B cell (primary cell): ENCODE data around the gene PICK1.

Source experiments
- EZH2 ChIP-seq: IDR thresholded peaks from 2 replicates; pipeline ENCODE4 v1.6.1; 2012; ENCODE audit warnings: borderline replicate concordance, low read depth, mild to moderate bottlenecking, moderate library complexity, low read length; ENCODE audit not compliant: insufficient read depth, poor library complexity, severe bottlenecking
- TF ChIP-seq, protein P1 (sequence below): fragments of 200-600 bp; IDR thresholded peaks from one replicate; pipeline ENCODE4 v1.8.0; 2022; ENCODE audit warnings: antibody characterized with exemption, mild to moderate bottlenecking

DNA sequence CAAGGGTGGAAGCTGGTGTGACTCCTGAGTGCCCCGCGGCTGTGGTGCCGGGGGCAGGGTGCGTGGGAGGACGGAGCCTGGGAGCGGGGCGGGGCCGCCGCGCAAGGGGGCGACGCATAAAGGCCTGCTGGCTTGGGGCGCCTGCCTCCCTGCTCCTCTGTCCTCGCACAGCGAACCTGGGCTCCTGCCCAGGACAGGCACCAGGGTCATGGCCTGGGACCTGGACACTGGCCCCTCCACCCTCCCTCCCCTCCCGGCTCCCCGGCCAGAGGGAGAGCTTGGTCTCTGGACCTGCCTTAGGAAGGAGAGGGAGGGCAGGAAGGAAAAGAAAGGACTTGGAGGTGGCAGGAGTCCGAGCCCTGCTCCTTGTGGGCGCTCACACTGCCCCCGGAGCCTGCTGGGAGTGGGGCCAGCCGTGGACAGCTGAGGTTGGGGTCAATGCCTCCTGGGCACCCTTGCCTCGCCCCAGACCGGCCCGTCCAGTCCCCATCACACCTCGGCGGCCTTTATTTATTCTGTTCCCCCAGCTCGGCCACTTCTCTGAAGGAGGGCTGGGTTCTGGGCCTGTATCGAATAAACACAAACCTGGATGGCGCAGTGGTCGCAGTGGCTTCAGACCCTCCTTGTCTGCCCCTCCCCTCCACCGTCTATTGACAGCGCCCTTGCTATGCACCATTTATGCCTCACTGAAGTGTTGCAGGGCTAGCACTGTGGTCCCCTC, 18.1 kb downstream of the PICK1 start:
- TF ChIP-seq, protein P1, sequence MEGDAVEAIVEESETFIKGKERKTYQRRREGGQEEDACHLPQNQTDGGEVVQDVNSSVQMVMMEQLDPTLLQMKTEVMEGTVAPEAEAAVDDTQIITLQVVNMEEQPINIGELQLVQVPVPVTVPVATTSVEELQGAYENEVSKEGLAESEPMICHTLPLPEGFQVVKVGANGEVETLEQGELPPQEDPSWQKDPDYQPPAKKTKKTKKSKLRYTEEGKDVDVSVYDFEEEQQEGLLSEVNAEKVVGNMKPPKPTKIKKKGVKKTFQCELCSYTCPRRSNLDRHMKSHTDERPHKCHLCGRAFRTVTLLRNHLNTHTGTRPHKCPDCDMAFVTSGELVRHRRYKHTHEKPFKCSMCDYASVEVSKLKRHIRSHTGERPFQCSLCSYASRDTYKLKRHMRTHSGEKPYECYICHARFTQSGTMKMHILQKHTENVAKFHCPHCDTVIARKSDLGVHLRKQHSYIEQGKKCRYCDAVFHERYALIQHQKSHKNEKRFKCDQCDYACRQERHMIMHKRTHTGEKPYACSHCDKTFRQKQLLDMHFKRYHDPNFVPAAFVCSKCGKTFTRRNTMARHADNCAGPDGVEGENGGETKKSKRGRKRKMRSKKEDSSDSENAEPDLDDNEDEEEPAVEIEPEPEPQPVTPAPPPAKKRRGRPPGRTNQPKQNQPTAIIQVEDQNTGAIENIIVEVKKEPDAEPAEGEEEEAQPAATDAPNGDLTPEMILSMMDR = no peak
- TF ChIP-seq EZH2 = no peak
